ENCODE data around the gene SLC5A1.

- no peak for TF ChIP-seq GLIS3 (CRISPR knock-in tag; IDR thresholded peaks at IDR 0.05)
- no peak for TF ChIP-seq ISL1 (CRISPR knock-in tag; IDR thresholded peaks at IDR 0.05)
- no peak for TF ChIP-seq OSR1 (CRISPR knock-in tag; IDR thresholded peaks at IDR 0.05)
- no peak for TF ChIP-seq ZNF565 (CRISPR knock-in tag; conservative IDR thresholded peaks at IDR 0.05; ENCODE audit: low read depth)
- no peak for TF ChIP-seq ZNF8 (CRISPR knock-in tag; IDR thresholded peaks at IDR 0.05)
- TF ChIP-seq CSRNP3 (CRISPR knock-in tag; IDR thresholded peaks at IDR 0.05) = no peak
- no peak for TF ChIP-seq RARB (CRISPR knock-in tag; IDR thresholded peaks at IDR 0.05)
- no peak for TF ChIP-seq PATZ1 (CRISPR knock-in tag; IDR thresholded peaks at IDR 0.05; ENCODE audit: borderline replicate concordance)
- no peak for TF ChIP-seq CSDC2 (CRISPR knock-in tag; IDR thresholded peaks at IDR 0.05)
Observed at GRCh38 chr22:32037236-32037635, 5.8 kb upstream of the SLC5A1 start.
